ENCODE measurements around the gene NUAK2.

The NUAK2 gene

DNA sequence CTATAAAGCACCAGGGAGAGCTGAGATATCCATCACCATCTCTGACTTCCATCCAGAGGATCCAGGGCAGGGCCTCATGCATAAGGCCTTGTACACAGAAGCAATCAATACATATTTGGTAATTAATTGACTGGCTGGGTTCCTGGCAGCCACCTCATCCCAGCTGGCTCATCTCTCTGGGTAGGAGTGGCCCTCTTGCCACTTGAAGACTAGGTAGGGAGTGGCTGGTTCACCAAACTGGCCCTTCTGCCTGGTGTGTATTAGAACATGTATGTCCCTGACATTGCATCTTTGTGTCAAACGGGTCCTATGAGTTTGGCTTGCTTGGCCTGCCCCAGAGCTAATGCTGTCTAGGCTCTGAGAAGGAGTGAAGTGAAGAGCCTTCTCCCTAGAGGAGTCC is 11.8 kb downstream of the NUAK2 start:
- Histone ChIP-seq H3K79me2 (ENCODE audit: insufficient read depth, low read length) (peaks cover 33% of the 10 kb centered on the region), H3K36me3 (ENCODE audit: insufficient read depth, low read length) (peaks cover 81% of the 10 kb centered on the region), H3K4me1 (ENCODE audit: insufficient read depth, low read length, severe bottlenecking) (peaks cover 30% of the 10 kb centered on the region), H4K20me1 (ENCODE audit: insufficient read depth, low read length) (no peaks in the 10 kb centered on the region), H3K4me3 (ENCODE audit: low read depth, low read length, poor library complexity, severe bottlenecking) (no peak overlapping the region), H3K9me3 (ENCODE audit: low read length) (no peaks in the 10 kb centered on the region), H3F3A (ENCODE audit: insufficient read depth, low read length) (no peaks in the 10 kb centered on the region), H3K27me3 (ENCODE audit: insufficient read depth, low read length) (no peaks in the 10 kb centered on the region), H3K9me2 (ENCODE audit: low read depth, low read length) (no peaks in the 10 kb centered on the region), H2AFZ (ENCODE audit: low read length) (no peak overlapping the region), H3K9ac (ENCODE audit: low read length) (no peak overlapping the region), H3K27ac (ENCODE audit: low read depth, low read length, poor library complexity, severe bottlenecking) (no peak overlapping the region), H3K4me2 (ENCODE audit: low read length) (no peak overlapping the region)
- no peak for TF ChIP-seq EZH2 (IDR thresholded peaks at IDR 0.05; ENCODE audit: borderline replicate concordance, low read length)

DNA sequence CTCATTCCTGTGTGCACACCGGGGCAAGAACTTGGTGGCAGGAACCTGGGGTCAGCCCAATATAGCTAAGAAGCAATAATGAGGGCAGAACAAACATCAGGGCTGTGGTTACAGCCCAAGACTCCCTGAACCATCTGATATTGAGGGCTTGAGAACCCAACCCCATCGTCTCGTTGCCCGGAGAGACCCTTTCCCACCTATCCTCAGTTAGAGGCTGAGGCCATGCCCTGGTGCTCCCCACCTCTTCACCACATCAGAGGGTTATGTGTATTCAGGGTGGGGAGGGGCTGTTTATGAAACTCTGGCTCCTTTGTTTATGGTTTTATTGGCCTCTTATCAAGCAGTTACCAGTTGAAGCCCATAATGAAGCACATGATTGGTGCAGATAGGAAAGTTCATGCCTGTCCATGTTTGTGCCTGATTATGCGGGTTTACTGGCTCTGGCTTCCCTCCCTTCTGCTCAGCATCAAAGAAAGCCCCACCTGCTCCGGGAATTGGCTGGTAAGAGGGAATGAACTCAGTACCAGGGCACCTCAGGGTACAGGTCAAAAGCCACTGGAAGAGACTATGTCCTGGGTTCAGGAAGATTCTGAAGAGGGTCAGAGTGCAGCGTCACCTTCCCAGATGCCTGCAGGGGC is 14.5 kb downstream of the NUAK2 start:
- Histone ChIP-seq H3K4me2 (ENCODE audit: low read length) (no peak overlapping the region), H3K9me3 (ENCODE audit: low read length) (no peaks in the 10 kb centered on the region), H2AFZ (ENCODE audit: low read length) (no peak overlapping the region), H3K9me2 (ENCODE audit: low read depth, low read length) (no peaks in the 10 kb centered on the region), H3F3A (ENCODE audit: insufficient read depth, low read length) (0 out of 2 replicates have a peak, but pooled peaks cover 3% of the 10 kb centered on the region), H3K4me1 (ENCODE audit: insufficient read depth, low read length, severe bottlenecking) (peaks cover 18% of the 10 kb centered on the region), H3K27ac (ENCODE audit: low read depth, low read length, poor library complexity, severe bottlenecking) (no peak overlapping the region), H4K20me1 (ENCODE audit: insufficient read depth, low read length) (no peaks in the 10 kb centered on the region), H3K79me2 (ENCODE audit: insufficient read depth, low read length) (peaks cover 6% of the 10 kb centered on the region), H3K4me3 (ENCODE audit: low read depth, low read length, poor library complexity, severe bottlenecking) (no peak overlapping the region), H3K36me3 (ENCODE audit: insufficient read depth, low read length) (peaks cover 94% of the 10 kb centered on the region), H3K27me3 (ENCODE audit: insufficient read depth, low read length) (no peaks in the 10 kb centered on the region), H3K9ac (ENCODE audit: low read length) (no peak overlapping the region)
- TF ChIP-seq, protein P1, sequence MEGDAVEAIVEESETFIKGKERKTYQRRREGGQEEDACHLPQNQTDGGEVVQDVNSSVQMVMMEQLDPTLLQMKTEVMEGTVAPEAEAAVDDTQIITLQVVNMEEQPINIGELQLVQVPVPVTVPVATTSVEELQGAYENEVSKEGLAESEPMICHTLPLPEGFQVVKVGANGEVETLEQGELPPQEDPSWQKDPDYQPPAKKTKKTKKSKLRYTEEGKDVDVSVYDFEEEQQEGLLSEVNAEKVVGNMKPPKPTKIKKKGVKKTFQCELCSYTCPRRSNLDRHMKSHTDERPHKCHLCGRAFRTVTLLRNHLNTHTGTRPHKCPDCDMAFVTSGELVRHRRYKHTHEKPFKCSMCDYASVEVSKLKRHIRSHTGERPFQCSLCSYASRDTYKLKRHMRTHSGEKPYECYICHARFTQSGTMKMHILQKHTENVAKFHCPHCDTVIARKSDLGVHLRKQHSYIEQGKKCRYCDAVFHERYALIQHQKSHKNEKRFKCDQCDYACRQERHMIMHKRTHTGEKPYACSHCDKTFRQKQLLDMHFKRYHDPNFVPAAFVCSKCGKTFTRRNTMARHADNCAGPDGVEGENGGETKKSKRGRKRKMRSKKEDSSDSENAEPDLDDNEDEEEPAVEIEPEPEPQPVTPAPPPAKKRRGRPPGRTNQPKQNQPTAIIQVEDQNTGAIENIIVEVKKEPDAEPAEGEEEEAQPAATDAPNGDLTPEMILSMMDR (IDR thresholded peaks at IDR 0.05; ENCODE audit: low read length) = no peak
- no peak for TF ChIP-seq EZH2 (IDR thresholded peaks at IDR 0.05; ENCODE audit: borderline replicate concordance, low read length)

DNA sequence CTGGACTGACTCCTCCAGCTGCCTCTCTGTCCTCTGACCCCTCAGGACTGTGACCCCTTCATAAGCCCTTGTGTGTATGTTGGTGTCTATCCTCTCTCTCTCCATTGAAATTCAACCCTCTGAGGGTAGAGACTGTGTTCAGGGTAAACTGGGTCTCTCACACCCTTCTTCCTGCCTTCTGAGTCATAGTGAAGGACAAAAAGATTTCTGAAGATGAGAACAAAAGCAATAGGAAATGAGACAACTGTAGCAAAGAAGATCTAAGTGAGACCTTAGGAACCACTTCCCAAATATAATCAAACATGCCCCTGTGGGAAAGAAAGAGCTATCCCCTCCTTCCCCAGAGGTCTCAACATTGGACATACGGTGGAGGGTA is 16.9 kb downstream of the NUAK2 start:
- H3K36me3 ChIP-seq (ENCODE audit: insufficient read depth, low read length) = peaks cover 75% of the 10 kb centered on the region

More for the DNA sequence above, 16.9 kb downstream of the NUAK2 start:
- Histone ChIP-seq H3K9ac (ENCODE audit: low read length) (no peak overlapping the region), H3K4me1 (ENCODE audit: insufficient read depth, low read length, severe bottlenecking) (peaks cover 38% of the 10 kb centered on the region), H3K9me3 (ENCODE audit: low read length) (no peaks in the 10 kb centered on the region), H3K4me2 (ENCODE audit: low read length) (no peak overlapping the region), H3K27ac (ENCODE audit: low read depth, low read length, poor library complexity, severe bottlenecking) (peak overlapping the region; percentile 7), H3K27me3 (ENCODE audit: insufficient read depth, low read length) (no peaks in the 10 kb centered on the region), H3K9me2 (ENCODE audit: low read depth, low read length) (no peaks in the 10 kb centered on the region), H3F3A (ENCODE audit: insufficient read depth, low read length) (0 out of 2 replicates have a peak, but pooled peaks cover 11% of the 10 kb centered on the region), H2AFZ (ENCODE audit: low read length) (no peak overlapping the region), H3K4me3 (ENCODE audit: low read depth, low read length, poor library complexity, severe bottlenecking) (no peak overlapping the region), H4K20me1 (ENCODE audit: insufficient read depth, low read length) (no peaks in the 10 kb centered on the region), H3K79me2 (ENCODE audit: insufficient read depth, low read length) (no peaks in the 10 kb centered on the region)
- no peak for TF ChIP-seq EZH2 (IDR thresholded peaks at IDR 0.05; ENCODE audit: borderline replicate concordance, low read length)
- TF ChIP-seq, protein P1 (IDR thresholded peaks at IDR 0.05; ENCODE audit: low read length) = no peak

Data from OCI-LY1 (cell line).